ENCODE data around the gene RPL36.
A peak's percentile ranks its signal among the peaks of the same experiment; 100 is the strongest.
"Not testable (repeated sequence)": the region's sequence is repeated elsewhere in the genome, so short reads cannot be mapped to it uniquely, and the experiment has no call there.

Gene RPL36

GRCh38 chr19:5719961-5720790 is 30.1 kb downstream of the RPL36 start, which contains the start of the genes CATSPERD and LONP1:
Gene CATSPERD, plus strand, starts transcription at chr19:5720637. Its CDS starts 101 bp downstream, at chr19:5720738.
Gene LONP1, minus strand, starts transcription at chr19:5720146. Its CDS starts 14 bp downstream, at chr19:5720132.
- Mint-ChIP-seq H3K4me3 (peak within 1 kb of the TSS; percentile 94), H3K4me1 (peaks cover 24% of the 10 kb centered on the region), H3K9me3 (no peaks in the 10 kb centered on the region), H3K36me3 (no peaks in the 10 kb centered on the region), H3K27ac (peak within 1 kb of the TSS; percentile 97), H3K27me3 (no peaks in the 10 kb centered on the region)
- ATAC-seq: peak; percentile 96

GRCh38 chr19:5727453-5728050 is 37.5 kb downstream of the RPL36 start:
- Mint-ChIP-seq H3K9me3 (peaks cover 5% of the 10 kb centered on the region), H3K4me3 (no peak overlapping the region), H3K36me3 (no peaks in the 10 kb centered on the region), H3K27me3 (peaks cover 9% of the 10 kb centered on the region), H3K4me1 (no peaks in the 10 kb centered on the region), H3K27ac (no peak overlapping the region)
- no peak for ATAC-seq

- not testable (repeated sequence) for H3K27ac Mint-ChIP-seq, H3K4me1 Mint-ChIP-seq, ATAC-seq, H3K4me3 Mint-ChIP-seq, H3K36me3 Mint-ChIP-seq, H3K9me3 Mint-ChIP-seq
- H3K27me3 Mint-ChIP-seq: peaks cover 16% of the 10 kb centered on the region
These were observed 43.1 kb downstream of the RPL36 start for GRCh38 chr19:5733172-5733571.

GRCh38 chr19:5738423-5738822 is 48.3 kb downstream of the RPL36 start:
- peaks cover 6% of the 10 kb centered on the region for H3K9me3 Mint-ChIP-seq
- no peaks in the 10 kb centered on the region for H3K4me1 Mint-ChIP-seq
- peaks cover 7% of the 10 kb centered on the region for H3K27me3 Mint-ChIP-seq
- no peaks in the 10 kb centered on the region for H3K36me3 Mint-ChIP-seq
- ATAC-seq: no peak
- no peak overlapping the region for H3K27ac Mint-ChIP-seq
- no peak overlapping the region for H3K4me3 Mint-ChIP-seq

Data from stimulated activated memory B cell treated with anti-CD40 and anti-IgM and Interleukin-4, amounts not matched to agents 10 μg/mL and 1 μg/mL and 100 μg/mL, for 72 hours (primary cell).